Lung (tissue), 12 donors: ENCODE data around the gene SEZ6L. TPM values are rescaled to one million over a fixed set of nuclear protein-coding genes. Genes with fewer than 3 reads are reported as not detected.

ENCODE experiments used
- ATAC-seq: fragments of 200-7000 bp; cut with Tn5 transposase; one replicate; pipeline ENCODE4 v1.9.1; 2020; ENCODE audit warnings: moderate number of reproducible peaks; ENCODE audit not compliant: insufficient read depth, low FRiP score
- DNase-seq, 3 donors: peaks; one replicate each; pipeline ENCODE4 v3.0.0-alpha.2; 2013 to 2017
- H3K27ac ChIP-seq, 2 donors: one replicate each; pipeline ENCODE4 v1.5.1; 2013; ENCODE audit warnings: mild to moderate bottlenecking in 2 of 2, moderate library complexity in 2 of 2, control low read depth in 1 of 2, inconsistent platforms in 1 of 2, low read depth in 1 of 2, low read length in 1 of 2
- H3K27me3 ChIP-seq, 3 donors: one replicate each; pipeline ENCODE4 v1.5.1; 2013; ENCODE audit warnings: low read length in 2 of 3; ENCODE audit not compliant: control insufficient read depth in 3 of 3, insufficient read depth in 3 of 3
- H3K36me3 ChIP-seq, 4 donors: one replicate each; pipeline ENCODE4 v1.5.1; 2013; ENCODE audit warnings: low read length in 4 of 4, mild to moderate bottlenecking in 1 of 4, moderate library complexity in 1 of 4; ENCODE audit not compliant: control insufficient read depth in 4 of 4, insufficient read depth in 4 of 4
- H3K4me1 ChIP-seq, 5 donors: one replicate each; pipeline ENCODE4 v1.5.1; 2013; ENCODE audit warnings: low read length in 5 of 5, mild to moderate bottlenecking in 2 of 5, moderate library complexity in 1 of 5; ENCODE audit not compliant: control insufficient read depth in 5 of 5, insufficient read depth in 5 of 5
- H3K4me3 ChIP-seq: one replicate; pipeline ENCODE4 v1.5.1; 2013; ENCODE audit warnings: mild to moderate bottlenecking, control low read depth, moderate library complexity
- H3K9ac ChIP-seq, 2 donors: one replicate each; pipeline ENCODE4 v1.5.1; 2013; ENCODE audit warnings: low read length in 2 of 2, control low read depth in 1 of 2; ENCODE audit not compliant: insufficient read depth in 1 of 2
- H3K9me3 ChIP-seq, 4 donors: one replicate each; pipeline ENCODE4 v1.5.1; 2013; ENCODE audit warnings: low read length in 3 of 4, mild to moderate bottlenecking in 1 of 4, moderate library complexity in 1 of 4; ENCODE audit not compliant: control insufficient read depth in 4 of 4, insufficient read depth in 3 of 4
- CTCF ChIP-seq: IDR thresholded peaks from 2 replicates; pipeline ENCODE4 v1.5.1; 2012; ENCODE audit warnings: mild to moderate bottlenecking; ENCODE audit errors: control extremely low read depth, extremely low read depth
- WGBS, 2 donors: extraction: QIAGEN DNeasy Blood & Tissue Kit; methylation state at CpG; one replicate each; pipeline ENCODE4 v1.1.7; 2013; 5-methylcytosine and 5-hydroxymethylcytosine counted together
- polyA plus RNA-seq, 2 donors: library from polyadenylated mRNA; stranded (reverse); fragments of 200-250 nt; gene quantifications; one replicate each; pipeline ENCODE4 v1.2.1, GENCODE V29; 2013
- total RNA-seq, 2 donors: library from RNA; depleted of rRNA in 1 of 2; stranded (reverse); fragments of >200 nt in 1 of 2; gene quantifications; one replicate each; pipeline ENCODE4 v1.2.1, GENCODE V29; 2014 to 2021
- donor health status: control.
- donor health status: control.
- donor health status: Bipolar disorder and iron deficiency.
- donor health status: healthy.
- donor health status: DM: yes; HTN: yes; CAD: no.

SEZ6L gene
- total and polyA plus RNA-seq, 4 donors, result 0.02 to 0.46 (median 0.08) TPM

DNA sequence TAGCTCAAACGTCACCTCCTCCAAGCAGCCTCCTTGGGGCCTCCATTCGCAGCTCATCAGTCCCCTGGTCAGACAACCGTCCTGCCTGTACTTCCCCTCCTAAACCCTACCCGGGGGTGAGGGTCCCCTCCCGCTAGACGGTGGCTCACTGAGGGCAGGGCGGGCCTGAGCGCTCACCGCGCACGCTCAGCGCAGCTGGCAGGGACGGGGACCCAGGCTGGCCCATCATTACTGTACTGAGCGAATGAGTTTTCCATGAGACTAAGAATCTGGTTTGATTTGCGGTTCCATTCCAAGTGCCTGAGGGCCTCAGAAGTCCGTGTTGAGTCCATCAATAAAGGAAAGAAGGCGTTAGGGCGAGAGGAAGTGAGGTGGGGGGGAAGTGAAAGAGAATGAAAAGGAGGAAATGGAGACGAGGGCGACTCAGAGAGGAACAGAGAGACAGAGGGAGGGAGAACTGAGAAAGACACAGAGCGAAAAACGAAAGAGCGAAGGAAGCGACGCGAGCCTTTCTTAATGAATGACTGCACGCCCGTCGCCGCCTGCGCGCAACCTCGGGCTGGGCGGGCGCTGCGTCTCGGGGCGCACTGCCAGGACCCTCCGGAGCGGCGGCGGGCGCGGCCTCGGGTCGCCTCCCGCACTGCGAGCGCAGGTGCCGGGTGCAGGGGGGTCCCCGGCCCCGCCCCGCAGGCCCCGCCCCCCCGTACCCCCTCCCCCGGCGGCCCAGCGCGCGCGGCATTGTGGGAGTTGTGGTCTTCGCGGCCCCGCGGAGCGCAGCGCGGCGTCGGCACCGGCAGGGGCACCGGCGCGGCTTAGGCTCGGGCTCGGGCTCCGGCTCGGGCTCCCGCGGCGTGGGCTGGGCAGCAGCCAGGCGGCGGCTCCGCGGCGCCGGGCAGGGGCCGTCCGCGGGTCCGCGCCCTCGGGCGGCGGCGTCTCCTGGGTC lies 259.5 kb downstream of the SEZ6L start, which contains the start of gene ASPHD2:
ASPHD2 (plus strand) TSS at position 746 of the 943 bp plus-strand sequence. CDS start 4,356 bp downstream, outside the sequence.
- 1% methylated on average over 77 to 96 of the region's 96 CpGs for WGBS, 2 donors
- H3K27ac ChIP-seq, result peak within 1 kb of the TSS; percentile 8 to 26

GRCh38 chr22:26429458-26430286 lies 260.4 kb downstream of the SEZ6L start:
- TF ChIP-seq CTCF, result no peak
- no peak overlapping the region for H3K27ac ChIP-seq
- ATAC-seq (no peak), DNase-seq (no peak)
- H3K9me3 ChIP-seq, result peaks cover 0 to 4% (median 0%) of the 10 kb centered on the region in 4 donors
- H3K4me3 ChIP-seq, result peak overlapping the region; percentile 42
- H3K4me1 ChIP-seq, result peaks cover 0 to 8% (median 0%) of the 10 kb centered on the region in 5 donors
- 6 to 13% methylated on average over 23 to 50 of the region's 50 CpGs for WGBS, 2 donors
- peaks cover 0 to 22% (median 15%) of the 10 kb centered on the region in 3 donors for H3K27me3 ChIP-seq
- no peaks in the 10 kb centered on the region for H3K36me3 ChIP-seq
- H3K9ac ChIP-seq, result no peak overlapping the region

More for the DNA sequence above, 259.5 kb downstream of the SEZ6L start, which contains the start of gene ASPHD2:
- TF ChIP-seq CTCF, result no peak
- Histone ChIP-seq H3K27me3 (peaks cover 0 to 22% (median 15%) of the 10 kb centered on the region in 3 donors), H3K4me1 (peaks cover 0 to 7% (median 0%) of the 10 kb centered on the region in 5 donors), H3K9me3 (peaks cover 0 to 3% (median 0%) of the 10 kb centered on the region in 4 donors), H3K4me3 (peak within 1 kb of the TSS; percentile 66), H3K9ac (peak within 1 kb of the TSS in 1 of 2 donors; percentile 61), H3K36me3 (no peaks in the 10 kb centered on the region)
- DNase-seq (peak; percentile 73 to 76 (median 74)), ATAC-seq (peak; percentile 88)

GRCh38 chr22:26430600-26430999 lies 261.3 kb downstream of the SEZ6L start:
- Histone ChIP-seq H3K27ac (no peak overlapping the region), H3K9ac (no peak overlapping the region), H3K27me3 (peaks cover 0 to 20% (median 15%) of the 10 kb centered on the region in 3 donors), H3K4me3 (no peak overlapping the region), H3K4me1 (peaks cover 0 to 8% (median 0%) of the 10 kb centered on the region in 5 donors), H3K36me3 (no peaks in the 10 kb centered on the region), H3K9me3 (peaks cover 0 to 4% (median 0%) of the 10 kb centered on the region in 4 donors)
- DNase-seq (no peak), ATAC-seq (no peak)
- WGBS, 2 donors, result 82 to 94% methylated on average over 2 of the region's 2 CpGs
- TF ChIP-seq CTCF, result no peak
